GM21360 (cell line): ENCODE results near the gene MYL1.

ENCODE experiments used
- ATAC-seq: cut with Tn5 transposase; IDR thresholded peaks from one replicate; pipeline ENCODE4 v1.9.1; 2021; ENCODE audit warnings: mild to moderate bottlenecking, moderate library complexity; ENCODE audit not compliant: unreplicated experiment

MYL1 gene

GRCh38 chr2:210315015-210315788, at the start of gene MYL1:
Gene MYL1 (minus strand): TSS chr2:210315174. CDS start chr2:210315042, 132 bp downstream.
- ATAC-seq, result no peak

GRCh38 chr2:210363876-210364275, 48.9 kb upstream of the MYL1 start:
- no peak for ATAC-seq

DNA sequence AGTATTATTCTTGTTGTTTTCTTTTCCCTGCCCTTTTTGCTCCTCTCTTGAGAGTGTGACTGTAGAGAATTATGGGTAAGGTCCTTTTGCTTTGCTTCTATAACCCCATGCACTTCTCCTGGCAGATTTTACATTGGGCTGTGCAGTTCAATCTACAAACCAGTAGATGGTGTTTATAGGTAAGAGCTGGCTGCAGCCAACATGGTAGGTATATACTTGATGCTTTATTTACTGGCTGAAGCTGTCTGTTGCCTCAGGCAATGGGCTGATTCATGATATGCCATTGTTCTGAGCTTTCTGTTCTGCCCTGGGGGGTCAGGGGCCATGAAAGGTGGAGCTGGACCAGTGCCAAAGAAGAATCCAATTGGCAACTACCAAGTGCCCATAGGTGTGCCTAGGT, 48.3 kb upstream of the MYL1 start:
- ATAC-seq, result peak; percentile 65

DNA sequence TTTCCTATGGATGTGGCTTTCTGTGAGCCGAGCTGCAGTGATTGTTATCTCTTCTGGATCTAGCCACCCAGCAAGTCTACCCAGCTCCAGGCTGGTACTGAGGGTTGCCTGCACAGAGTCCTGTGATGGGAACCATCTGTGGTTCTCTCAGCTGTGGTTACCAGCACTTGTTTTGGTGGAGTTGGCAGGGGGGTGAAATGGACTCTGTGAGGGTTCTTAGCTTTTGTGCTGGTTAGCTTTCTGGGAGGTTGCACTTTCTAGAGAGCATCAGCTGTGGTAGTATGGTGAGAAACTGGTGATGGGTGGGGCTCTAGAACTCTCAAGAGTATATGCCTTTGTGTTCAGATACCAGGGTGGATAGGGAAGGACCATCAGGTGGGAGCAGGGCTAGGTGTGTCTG, 45.4 kb upstream of the MYL1 start:
- ATAC-seq, result no peak

DNA sequence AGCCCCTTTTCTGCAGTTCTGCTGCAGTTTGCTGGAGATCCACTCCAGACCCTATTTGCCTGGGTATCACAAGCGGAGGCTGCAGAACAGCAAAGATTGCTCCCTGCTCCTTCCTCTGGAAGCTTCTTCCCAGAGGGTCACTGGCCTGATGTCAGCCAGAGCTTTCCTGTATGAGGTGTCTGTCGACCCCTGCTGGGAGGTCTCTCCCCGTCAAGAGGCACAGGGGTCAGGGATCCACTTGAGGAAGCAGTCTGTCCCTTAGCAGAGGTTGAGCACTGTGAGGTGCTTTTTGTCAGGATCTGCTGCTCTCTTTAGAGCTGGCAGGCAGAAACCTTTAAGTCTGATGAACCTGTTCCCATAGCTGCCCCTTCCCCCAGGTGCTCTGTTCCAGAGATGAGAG, 42.0 kb upstream of the MYL1 start:
- no peak for ATAC-seq

DNA sequence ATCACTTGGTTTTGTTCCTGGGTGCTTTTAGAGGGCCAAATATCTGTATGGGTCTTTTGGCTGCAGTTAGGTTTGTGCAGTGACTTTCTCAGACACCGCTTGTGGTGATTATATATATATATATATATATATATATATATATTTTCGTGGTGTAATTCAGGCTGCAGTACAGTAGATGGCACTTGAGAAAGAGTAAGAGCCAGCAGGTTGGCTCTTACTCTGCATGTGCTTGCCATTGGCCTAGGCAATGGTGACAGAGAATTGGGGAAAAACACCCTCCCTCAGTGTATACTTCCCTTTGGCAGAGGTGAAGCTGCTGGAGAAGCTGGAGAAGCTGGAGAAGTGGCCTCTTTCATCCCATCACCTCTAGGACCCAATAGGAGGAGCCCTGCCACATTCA, 22.2 kb upstream of the MYL1 start:
- peak; percentile 60 for ATAC-seq

GRCh38 chr2:210324906-210325305, 9.9 kb upstream of the MYL1 start:
- no peak for ATAC-seq

GRCh38 chr2:210324458-210324857, 9.5 kb upstream of the MYL1 start:
- ATAC-seq, result no peak

DNA sequence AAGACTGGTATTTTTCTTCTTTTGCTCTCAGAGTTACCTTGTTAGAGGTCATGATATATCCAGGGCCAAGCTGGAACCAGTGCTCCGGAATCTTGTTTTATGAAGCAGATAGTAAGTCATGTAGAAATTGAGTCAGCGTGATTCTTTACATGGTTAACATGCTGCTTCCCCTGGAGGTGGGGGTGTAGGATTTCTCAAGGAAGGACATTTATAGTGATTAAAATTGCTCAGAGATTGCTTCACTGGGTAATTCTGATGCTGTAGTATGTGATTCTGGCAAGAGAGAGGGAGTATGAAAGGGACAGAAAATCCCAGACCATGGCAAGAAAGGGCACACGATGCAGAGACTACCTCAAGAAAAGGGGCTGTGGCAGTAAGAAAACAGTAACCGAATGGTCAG, 8.0 kb upstream of the MYL1 start:
- ATAC-seq, result no peak

DNA sequence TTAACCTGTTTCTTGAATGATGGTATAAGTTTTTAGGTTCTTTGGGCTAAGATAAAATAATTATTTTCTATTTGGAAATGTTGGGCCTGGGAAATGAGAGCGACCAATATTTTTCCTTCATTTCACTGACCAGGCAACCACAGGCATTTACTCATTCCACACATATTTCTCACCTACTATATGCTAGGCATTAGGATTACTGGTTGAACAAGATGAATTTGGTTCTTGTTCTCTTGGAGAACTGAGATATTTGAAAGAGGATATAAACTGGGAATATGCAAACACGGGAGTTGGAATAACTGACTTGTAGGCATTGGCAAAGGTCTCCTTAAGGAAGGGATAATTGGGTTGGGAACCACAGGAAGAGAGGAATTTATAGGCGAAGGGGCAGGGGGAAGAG, 3.9 kb upstream of the MYL1 start:
- no peak for ATAC-seq

GRCh38 chr2:210318486-210318885, 3.5 kb upstream of the MYL1 start:
- ATAC-seq, result no peak

GRCh38 chr2:210310550-210310949, 4.4 kb downstream of the MYL1 start:
- no peak for ATAC-seq

GRCh38 chr2:210309548-210310233, 5.3 kb downstream of the MYL1 start:
- no peak for ATAC-seq

GRCh38 chr2:210303498-210303897, 11.5 kb downstream of the MYL1 start:
- ATAC-seq, result no peak

- ATAC-seq, result no peak
These were observed 12.6 kb downstream of the MYL1 start for GRCh38 chr2:210302326-210302725.

- no peak for ATAC-seq
These were observed 15.1 kb downstream of the MYL1 start for GRCh38 chr2:210299866-210300373.

GRCh38 chr2:210288408-210288807, 26.6 kb downstream of the MYL1 start:
- ATAC-seq, result no peak

DNA sequence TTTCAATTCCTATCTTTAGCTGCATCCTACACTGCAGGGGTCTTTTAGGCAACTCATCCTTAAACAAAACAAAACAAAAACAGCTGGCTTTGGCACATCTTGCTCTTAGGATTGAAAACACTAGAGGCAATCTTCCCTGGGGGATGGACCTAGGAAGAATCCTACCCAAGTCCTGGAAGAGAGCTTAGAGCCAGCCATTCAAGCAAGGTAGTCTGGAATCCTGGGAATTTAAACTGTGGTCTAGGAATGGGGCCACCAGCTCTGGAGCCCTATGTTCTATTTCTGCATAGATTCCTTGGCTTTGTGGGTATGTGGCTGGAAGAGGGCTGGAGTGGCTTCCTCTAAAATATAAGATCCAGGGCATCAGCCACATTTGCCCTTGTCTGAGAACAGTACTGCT, 27.7 kb downstream of the MYL1 start:
- ATAC-seq, result no peak

DNA sequence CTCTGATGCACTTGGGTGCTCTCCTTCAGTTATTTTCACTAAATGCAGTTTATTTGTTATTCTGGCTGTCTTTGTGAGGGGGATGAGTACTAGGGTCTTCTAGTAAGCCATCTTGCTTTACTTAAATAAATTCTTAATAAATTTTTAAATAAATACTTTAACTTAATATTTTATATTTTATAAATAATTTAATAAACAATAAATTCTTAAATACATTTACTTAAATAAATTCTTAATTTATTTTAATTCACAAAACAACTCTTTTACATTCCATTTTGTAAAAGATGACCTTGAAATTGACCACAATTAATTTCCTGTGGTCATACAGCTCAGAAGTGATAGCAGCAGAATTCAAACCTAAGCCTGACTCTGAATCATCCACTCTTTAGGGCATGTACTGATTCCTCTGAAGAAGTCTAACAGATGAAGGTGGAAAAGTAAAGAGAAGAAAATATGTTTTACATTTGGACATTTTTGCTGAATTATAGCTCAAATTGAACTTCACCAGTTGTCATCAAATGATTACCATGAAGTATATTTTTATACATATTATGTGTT, 28.8 kb downstream of the MYL1 start:
- ATAC-seq, result no peak

DNA sequence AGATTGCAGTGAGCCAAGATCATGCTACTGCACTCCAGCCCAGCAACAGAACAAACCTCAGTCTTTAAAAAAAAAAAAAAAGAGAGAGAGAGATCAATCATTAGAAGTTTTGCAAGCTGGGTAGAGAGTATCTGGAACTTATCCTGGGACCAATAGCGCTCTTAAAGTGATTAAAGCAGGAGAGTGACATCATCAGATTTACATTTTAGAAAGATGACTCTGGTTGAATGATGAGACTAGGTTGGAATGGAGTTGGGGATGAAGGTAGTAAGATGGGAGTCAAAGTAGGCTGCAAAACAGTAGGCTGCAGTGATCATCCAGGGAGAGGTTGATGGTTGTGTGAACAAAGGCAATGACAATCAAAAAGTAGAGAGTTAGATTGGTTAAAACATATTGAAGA, 37.8 kb downstream of the MYL1 start:
- ATAC-seq, result no peak

DNA sequence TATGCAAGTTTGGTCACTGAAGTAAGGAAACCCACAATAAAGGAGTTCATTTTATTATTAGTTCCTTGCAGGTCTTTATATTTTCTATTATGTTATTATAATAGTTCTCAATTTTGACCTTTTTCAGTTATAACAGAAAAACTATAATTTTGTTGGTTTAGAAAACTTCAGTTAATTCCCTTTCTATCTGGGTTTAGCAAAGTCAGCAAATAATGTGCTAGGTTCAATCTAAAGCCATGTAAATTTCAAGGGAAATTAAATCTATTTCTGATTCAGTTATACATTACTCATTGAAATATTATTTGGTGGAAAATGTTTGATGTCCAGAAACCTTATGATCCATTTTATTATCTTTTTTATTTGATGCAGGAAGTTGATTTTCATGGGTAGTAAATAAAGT, 43.7 kb downstream of the MYL1 start:
- ATAC-seq, result no peak

- ATAC-seq, result no peak
These were observed 45.8 kb downstream of the MYL1 start for GRCh38 chr2:210269148-210269547.
